NT2/D1 (cell line): Measurements from ENCODE around the gene CUL7.

ENCODE experiments used
- SUZ12 ChIP-seq: IDR thresholded peaks from 2 replicates; pipeline ENCODE4 v1.6.1; 2011; ENCODE audit not compliant: insufficient read length, insufficient read depth; ENCODE audit errors: extremely low read depth
- YY1 ChIP-seq: IDR thresholded peaks from 2 replicates; pipeline ENCODE4 v1.6.1; 2011; ENCODE audit not compliant: insufficient read length, insufficient read depth
- ZNF274 ChIP-seq: IDR thresholded peaks from 2 replicates; pipeline ENCODE4 v1.6.1; 2011; ENCODE audit warnings: mild to moderate bottlenecking, low read depth, low read length

GRCh38 chr6:42989923-42990322 lies 63.7 kb downstream of the CUL7 start:
- TF ChIP-seq ZNF274: no peak
- no peak for TF ChIP-seq YY1
- TF ChIP-seq SUZ12: no peak
